Fibroblast of villous mesenchyme (primary cell): ENCODE results near the gene ATP1A4. TPM values are rescaled to one million over a fixed set of nuclear protein-coding genes. Genes with fewer than 3 reads are reported as not detected.
"Not testable (repeated sequence)": the region's sequence is repeated elsewhere in the genome, so short reads cannot be mapped to it uniquely, and the experiment has no call there.

Source experiments
- DNase-seq: peaks from one replicate; pipeline ENCODE4 v3.0.0-alpha.2; 2010; ENCODE audit warnings: low read depth
- H3K4me3 ChIP-seq: 2 replicates; pipeline ENCODE4 v1.5.1; 2011; ENCODE audit warnings: low read depth, mild to moderate bottlenecking, low read length
- total RNA-seq: library from RNA; depleted of rRNA; stranded (reverse); fragments of >200 nt; gene quantifications from 2 replicates; pipeline ENCODE4 v1.2.3, GENCODE V29; 2012
- TF ChIP-seq, protein P1 (sequence below): IDR thresholded peaks from 2 replicates; pipeline ENCODE4 v1.5.1; 2012; ENCODE audit warnings: low read depth, mild to moderate bottlenecking, low read length; ENCODE audit not compliant: insufficient read depth

Gene ATP1A4
- total RNA-seq, 1 donor, result not detected

DNA sequence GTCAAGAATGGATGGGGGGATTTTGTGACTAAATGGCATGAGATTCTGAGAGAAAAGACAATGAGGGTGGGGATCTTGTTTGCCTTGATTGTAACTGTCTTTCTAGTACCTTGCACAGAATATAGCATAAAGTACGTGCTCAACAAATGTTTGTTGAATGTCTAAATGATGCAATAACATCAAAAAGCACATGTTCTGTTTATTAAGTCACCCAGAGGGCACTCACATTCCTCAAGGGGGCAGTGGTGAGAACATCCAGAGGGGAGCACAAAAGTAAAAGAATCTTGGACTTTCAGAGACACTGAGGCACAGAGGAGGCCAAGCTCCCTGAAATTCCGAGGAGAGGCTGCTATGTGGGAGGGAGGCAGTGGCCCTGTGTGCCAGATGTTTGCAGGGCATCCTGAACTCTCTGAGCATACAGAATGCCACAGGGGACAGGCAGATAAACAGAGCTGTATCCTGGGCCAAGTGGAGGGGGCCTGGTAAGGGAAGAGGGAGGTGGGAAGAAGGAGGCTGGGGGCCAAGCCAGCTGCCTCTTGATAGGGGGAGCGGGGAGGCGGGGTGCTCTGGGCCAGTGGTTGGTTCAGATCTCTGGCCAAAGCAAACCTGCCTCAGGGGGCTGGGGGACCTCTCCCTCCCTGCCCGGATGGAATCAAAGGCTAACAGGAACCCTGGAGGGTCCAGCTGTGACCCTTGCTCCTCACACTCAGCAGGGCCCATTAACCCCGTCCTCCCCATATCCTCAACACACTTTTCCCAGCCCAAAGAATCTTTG is 42.3 kb upstream of the ATP1A4 start:
- H3K4me3 ChIP-seq, result no peak overlapping the region
- TF ChIP-seq, protein P1, sequence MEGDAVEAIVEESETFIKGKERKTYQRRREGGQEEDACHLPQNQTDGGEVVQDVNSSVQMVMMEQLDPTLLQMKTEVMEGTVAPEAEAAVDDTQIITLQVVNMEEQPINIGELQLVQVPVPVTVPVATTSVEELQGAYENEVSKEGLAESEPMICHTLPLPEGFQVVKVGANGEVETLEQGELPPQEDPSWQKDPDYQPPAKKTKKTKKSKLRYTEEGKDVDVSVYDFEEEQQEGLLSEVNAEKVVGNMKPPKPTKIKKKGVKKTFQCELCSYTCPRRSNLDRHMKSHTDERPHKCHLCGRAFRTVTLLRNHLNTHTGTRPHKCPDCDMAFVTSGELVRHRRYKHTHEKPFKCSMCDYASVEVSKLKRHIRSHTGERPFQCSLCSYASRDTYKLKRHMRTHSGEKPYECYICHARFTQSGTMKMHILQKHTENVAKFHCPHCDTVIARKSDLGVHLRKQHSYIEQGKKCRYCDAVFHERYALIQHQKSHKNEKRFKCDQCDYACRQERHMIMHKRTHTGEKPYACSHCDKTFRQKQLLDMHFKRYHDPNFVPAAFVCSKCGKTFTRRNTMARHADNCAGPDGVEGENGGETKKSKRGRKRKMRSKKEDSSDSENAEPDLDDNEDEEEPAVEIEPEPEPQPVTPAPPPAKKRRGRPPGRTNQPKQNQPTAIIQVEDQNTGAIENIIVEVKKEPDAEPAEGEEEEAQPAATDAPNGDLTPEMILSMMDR, result peak; percentile 57
- peak; percentile 56 for DNase-seq

DNA sequence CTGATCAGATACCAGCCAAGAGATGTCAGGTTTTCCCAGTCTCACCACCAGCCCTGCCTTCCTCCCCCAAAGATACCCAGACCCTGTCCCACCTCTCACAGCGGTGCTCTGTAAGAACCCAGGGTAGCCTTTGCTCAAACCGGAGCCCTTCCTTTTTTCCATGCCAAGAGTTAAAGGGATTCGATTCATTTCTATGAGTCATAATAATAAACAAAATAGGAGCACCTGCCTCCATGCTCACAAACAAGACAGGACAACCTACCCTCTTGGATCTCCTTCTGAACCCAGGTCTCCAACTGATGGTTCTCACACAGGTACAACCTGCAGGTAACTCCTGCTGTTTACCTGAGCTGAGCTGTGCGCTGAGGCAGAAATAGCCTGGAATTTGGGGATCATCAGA is 41.7 kb upstream of the ATP1A4 start:
- DNase-seq, result no peak
- TF ChIP-seq, protein P1, result no peak

DNA sequence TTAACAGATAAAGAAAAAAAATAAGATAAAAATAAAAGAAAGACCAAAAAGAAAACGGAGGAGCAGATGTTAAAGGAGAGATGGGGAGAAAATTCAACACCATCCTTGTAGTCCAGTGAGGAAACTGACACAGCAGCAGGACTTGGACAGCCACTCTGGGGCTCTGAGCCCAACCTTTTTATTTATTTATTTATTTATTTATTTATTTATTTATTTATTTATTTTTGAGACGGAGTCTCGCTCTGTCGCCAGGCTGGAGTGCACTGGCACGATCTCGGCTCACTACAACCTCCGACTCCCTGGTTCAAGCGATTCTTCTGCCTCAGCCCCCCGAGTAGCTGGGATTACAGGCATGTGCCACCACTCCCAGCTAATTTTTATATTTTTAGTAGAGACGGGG is 39.9 kb upstream of the ATP1A4 start:
- not testable (repeated sequence) for DNase-seq

More for the DNA sequence above, 41.7 kb upstream of the ATP1A4 start:
- H3K4me3 ChIP-seq, result no peak overlapping the region

DNA sequence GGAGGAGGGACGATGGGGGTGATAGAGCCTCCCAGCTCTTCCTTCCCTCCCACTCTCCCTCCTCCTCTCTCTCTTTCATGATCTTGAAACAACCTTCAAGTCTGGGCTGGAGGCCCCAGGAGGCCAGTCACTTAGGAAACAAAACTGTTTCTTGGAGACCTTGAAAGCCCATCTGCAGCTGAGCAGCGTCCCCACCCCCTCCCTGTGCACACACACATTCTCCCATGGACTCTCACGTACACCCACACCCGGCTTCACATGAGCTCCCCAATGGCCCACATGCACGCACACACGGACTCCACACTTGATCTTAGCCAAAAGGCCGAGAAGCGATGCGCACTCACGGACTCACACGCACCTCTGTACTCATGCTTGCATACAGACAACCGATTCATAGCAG is 39.0 kb upstream of the ATP1A4 start:
- TF ChIP-seq, protein P1, result no peak
- no peak for DNase-seq
- H3K4me3 ChIP-seq, result no peak overlapping the region

More for the DNA sequence above, 39.9 kb upstream of the ATP1A4 start:
- not testable (repeated sequence) for H3K4me3 ChIP-seq

DNA sequence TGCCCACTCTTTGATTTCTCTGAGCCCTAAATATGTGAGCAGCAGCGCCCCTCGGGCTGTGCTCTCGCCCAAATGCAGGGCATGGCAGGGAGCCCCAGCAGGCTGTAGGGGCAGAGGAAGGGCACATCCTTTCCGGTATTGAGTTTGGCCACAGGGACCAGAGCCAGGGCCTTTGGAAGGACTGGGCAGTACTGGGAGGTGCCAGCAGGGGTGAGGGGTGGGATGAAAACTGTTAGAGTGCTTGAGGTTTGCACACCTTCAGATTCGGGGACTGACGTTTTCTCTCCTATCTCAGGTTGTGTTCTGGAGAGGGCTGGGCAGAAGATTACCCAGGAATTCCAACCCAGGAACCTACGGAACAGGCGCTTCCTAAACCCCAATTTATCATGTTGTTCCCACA is 38.0 kb upstream of the ATP1A4 start:
- TF ChIP-seq, protein P1, result no peak
- H3K4me3 ChIP-seq, result no peak overlapping the region
- DNase-seq, result no peak

DNA sequence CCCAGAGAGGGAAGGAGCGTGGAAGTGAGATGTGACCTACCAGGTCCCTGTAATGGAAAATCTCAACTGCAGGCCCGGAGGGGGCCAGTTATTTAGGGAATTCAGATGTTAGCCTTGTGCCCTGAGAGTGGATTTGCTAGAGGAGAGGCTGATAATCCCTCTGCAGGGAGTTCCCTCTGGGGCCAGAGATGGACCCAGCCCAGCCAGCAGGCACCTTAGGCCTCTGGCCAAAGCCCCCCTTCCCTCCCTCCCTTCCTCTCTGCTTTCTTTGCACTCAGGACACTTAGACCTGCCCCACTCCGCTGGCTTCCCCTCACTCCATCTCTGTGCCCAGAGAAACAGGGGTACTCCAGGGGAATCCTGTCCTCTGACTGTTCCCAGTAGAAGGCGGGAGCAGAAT is 37.3 kb upstream of the ATP1A4 start:
- TF ChIP-seq, protein P1, result no peak
- no peak for DNase-seq
- H3K4me3 ChIP-seq, result no peak overlapping the region

DNA sequence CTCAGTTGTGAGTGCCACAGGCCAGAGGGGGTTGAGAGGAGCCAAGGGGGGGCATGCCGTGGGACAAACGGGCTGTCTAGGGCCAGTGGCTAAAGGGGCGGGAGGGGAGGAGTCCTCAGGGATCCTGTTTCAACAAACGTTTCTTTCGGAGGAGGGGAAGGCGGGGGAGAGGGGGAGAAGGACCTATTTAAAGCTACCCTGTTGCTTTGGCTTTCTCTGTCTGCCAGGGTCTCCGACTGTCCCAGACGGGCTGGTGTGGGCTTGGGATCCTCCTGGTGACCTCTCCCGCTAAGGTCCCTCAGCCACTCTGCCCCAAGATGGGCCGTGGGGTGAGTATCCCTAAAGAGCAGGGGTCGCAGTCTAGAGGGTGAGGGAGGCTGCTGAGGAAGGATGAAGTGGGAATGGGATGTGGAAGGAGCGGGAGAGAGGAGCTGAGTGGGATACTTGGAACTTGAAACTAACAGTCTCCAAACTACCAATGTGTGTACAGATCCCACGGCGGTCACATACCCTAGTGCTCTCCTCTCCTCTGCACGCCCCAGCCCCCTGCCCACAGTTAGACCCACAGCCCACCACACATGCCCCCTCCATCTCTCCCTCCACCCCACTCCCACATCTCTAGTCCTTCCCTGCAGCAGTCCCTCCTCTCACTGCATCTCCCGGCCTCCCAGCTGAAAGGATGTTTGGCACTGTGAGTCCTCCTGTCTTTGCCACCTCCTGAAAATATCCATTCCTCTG is 35.7 kb upstream of the ATP1A4 start, which contains the start of gene ATP1A2:
Gene ATP1A2 (plus strand): TSS at position 215 of the 738 bp plus-strand sequence. CDS start 103 bp downstream, at position 318.
- H3K4me3 ChIP-seq, result no peak within 1 kb of the TSS
- DNase-seq, result no peak
- TF ChIP-seq, protein P1, result no peak
